DMS79 treated with DMSO at 0.1 percent for 48 hours (cell line): ENCODE measurements around the gene STARD5.
A peak's percentile ranks its signal among the peaks of the same experiment; 100 is the strongest.
"Not testable (repeated sequence)": the region's sequence is repeated elsewhere in the genome, so short reads cannot be mapped to it uniquely, and the experiment has no call there.

Source experiments
- DNase-seq: peaks from one replicate; lab custom pipeline; 2025; lab: John Stamatoyannopoulos, UW

Gene STARD5, protein sequence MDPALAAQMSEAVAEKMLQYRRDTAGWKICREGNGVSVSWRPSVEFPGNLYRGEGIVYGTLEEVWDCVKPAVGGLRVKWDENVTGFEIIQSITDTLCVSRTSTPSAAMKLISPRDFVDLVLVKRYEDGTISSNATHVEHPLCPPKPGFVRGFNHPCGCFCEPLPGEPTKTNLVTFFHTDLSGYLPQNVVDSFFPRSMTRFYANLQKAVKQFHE

DNA sequence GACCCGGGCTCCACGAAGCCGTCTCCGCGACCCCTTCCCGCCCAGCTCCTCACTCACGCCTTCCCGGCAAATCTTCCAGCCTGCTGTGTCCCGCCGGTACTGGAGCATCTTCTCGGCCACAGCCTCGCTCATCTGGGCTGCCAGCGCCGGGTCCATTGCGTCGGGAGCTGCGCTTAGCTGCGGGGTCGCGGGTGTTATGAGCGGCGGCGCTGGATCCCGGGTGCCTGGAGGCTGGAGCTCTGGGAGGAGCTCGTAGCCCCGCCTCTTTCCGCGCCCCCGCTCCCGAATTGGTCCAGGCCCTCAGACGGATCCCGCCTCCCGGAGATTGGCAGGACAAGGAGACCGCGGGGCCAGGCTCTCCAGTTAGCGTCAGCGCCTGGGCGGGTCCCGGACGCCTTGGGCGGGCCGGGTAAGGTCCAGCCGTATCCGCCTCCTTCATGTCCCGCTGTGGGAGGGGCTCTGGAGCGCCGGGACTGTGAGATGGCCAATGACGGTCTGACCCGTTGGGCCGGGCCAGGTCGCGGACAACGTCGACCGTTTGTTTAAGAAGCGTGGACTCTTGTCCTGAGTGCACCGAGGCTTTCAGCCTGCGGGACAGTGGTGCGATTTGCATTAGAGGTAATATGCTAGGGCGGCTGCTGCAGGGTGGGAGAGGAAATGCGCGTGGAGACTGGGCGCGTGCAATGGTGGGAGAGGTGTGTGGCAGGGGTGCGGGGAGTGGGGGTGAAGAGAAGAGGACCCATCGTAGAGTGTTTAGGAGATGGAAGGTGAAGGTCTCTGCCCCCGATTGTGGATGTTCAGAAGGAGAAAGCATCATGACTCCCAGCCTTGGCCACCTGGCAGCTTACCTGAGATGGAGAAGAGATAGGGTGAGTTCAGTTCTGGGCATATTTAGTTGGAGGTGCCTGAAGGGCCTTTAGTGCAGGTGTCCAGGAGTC is at the start of gene STARD5:
Gene STARD5 (minus strand): TSS at position 198 of the 938 bp plus-strand sequence. CDS start 42 bp downstream, at position 156.
- peak; percentile 79 for DNase-seq

DNA sequence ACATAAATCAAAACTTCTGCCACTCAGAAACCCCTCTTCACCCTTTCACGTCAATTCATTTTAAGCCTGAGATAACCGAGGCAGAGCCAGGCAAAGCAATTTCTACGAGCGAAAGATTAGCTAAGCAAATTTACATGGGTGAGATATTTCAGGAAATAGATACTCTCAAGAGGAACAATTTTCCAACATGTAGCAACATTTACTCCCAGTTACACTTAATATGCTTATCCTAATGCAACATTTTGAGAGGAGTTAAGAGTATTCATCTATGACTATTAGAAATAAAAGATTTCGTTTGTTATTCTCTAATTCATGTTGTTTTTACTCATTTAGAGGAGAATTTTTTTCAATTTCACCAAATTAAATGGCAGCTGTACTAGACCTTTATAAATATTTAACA is 49.2 kb upstream of the STARD5 start:
- DNase-seq, result no peak

DNA sequence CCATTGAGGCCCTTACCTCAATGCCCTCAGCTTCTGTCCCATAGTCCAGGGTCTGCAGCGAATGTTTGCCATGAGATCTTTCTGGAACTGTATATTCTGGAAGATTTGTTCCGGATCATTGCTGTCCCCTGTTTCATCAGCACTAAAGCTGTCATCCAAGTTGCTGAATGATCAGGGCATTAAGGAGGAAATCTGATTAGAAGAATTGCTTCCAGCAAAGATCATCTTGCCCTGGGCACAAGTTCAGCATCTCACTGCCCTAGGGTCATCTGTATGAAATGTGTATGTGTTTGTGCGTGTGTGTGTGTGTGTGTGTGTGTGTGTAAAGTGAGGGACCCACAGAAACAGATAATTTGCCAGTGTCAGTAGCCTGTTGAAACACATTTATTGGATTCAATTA is 48.6 kb upstream of the STARD5 start:
- DNase-seq, result no peak

DNA sequence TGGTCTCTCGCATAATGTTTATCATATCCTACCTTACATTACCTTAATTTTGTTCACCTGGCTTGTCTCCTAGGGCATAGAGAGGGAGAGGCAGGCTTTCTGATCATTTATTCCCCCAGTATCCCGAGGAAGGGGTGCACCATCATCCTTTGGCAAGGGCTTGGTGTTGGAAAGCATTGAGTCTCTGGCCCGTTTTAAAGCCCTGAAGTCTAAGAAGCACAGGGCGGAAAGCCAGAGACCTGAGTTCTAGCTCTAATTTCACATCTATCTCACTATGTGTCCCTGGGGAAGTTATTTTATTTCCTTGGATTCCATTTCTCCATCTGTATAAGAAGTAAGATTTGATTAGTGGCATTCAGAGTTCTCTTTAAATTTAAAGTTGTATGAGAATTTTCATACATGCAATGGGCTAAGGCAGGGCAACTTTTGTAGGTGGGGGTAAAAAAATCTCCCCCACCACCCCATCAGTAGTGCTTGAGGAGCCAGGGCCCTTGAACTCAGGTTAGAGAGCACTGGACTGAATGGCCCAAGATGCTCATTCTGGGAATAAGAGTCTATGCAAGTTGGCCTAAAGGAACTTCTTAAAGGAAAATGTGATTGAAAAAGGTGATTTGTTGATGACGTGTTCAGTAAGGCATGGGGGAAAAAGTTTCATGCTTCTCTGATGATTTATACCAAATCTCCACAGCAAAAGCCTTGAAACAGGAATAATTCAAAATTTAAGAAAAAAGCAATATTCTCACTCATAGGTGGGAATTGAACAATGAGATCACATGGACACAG is 40.0 kb upstream of the STARD5 start:
- no peak for DNase-seq

DNA sequence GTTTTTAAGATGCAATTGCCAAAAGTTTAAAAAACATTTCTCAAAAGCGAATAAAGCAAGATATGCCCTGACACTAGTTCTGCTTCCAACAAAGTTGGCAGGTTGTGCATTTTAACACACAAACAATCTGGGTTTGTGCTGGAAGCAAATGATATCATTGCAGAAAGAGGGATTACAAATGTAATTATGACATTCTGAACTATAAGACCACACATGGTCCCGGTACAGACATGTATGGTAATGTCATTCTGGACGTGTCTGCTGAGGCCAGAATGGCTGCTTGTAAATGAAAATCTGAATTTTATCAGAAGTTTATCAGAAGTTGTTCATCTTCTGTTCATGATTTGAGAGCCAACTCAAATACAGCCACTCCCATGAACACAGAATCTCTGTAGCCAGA is 39.3 kb upstream of the STARD5 start:
- no peak for DNase-seq

DNA sequence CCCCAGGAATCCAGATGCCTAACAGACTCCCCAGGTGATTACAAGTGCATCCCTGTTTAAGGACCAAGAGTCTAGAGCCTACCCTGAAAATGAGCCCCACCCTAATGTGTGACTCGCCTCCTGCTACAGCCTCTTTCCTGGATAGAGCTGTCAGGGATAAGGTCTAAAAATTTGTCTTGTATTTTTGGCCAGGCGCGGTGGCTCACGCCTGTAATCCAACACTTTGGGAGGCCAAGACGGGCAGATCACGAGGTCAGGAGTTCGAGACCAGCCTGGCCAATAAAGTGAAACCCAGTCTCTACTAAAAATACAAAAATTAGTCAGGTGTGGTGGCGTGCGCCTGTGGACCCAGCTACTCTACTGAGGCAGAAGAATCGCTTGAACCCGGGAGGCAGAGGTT is 38.8 kb upstream of the STARD5 start:
- DNase-seq, result no peak

DNA sequence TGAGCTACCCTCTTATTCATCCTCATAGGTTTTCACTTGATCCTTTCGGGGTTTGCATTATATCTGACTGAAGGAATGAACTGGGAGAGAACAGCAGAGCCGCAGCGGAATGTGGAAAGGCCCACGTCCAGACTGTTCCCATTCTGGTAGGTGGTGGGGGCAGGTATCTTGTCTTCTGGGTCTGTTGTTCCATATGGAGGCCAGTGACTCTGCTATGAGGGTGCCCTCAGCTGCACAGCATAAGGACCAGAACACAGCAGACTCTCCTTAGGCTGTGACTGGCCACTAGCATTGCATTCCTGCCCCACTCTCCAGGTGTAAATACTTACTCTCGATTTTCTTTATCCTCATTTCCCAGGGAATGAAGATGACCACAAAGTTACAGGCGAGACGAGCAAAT is 38.0 kb upstream of the STARD5 start:
- no peak for DNase-seq

DNA sequence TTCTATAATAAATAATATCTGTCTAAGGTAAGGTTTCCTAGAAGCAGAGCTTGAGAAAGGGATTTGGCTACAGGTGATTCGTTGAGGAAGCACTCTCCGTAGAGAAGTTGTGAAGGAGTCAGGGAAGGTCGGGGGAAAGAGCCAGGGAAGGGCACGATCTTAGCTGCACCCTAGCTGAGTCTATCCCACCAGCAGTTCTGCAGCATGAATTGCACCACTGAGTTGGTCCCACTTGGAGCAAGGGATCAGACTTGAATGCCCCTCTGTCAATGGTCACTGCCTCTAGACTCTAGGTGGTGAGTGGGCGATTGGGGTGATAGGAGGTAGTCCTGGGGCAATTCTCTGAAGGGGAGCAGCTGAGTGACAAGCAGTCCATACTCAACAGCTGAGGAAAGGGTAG is 36.5 kb upstream of the STARD5 start:
- no peak for DNase-seq

DNA sequence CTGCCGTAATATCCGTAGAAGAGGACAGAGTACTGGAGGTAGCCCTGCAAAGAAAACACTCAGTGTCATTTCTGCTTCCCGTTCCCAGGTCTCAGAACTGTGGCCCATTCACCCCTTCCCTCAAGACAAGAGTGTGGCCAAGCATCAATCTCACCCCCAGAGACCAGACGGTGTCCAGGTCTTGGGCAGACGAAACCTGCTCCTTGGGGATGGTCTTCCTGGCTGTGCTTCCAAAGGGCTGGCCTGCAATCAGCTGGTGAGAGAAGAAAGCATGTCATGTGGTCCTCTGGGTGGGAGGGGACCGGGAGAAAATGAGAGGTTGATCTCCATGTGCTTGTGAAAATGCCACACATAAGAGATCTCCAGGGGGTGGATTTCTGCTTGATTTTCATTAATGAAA is 34.3 kb upstream of the STARD5 start:
- DNase-seq, result no peak

DNA sequence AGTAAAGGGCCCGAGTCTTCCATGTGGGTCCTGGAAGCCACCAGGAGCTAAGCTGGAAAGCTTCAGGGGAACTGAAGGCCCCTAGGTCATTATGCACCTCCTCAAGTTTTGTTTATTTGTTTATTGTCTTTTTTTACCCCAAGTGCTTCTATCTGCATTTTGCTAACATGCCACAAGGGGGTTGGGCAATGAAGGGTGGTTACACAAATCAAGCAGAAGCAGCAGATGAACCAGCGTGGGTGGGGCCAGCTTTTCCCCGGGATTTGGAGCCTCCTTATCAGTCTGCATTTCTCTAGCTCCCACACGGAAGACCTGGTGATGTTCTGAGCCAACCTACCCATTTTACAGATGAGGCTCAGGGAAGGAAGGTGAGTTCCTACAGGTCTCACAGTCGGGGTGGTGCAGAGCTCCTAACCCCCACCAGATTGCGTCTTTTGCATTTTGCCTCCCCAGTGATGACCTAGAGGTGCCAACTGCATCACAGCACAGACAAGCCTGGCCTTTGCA is 33.3 kb upstream of the STARD5 start:
- no peak for DNase-seq

DNA sequence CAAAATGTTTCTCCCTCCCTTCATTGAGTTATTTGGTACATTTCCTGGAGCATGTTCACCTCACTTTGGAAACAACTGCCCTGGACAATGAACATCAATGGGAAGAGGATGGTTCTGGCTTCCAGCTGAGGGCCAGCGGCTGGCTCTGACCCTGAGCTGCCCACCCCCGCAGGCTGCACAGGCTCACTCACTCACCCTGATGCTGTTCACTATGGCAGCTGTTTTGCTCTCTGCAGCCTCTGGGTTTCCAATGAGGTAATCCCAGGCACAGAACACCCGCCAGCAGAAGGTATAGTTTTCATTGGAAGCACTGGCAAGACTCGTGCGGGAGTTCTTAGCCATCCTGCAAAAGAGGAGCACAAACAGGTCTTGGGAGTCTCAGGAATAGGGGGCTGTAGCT is 32.3 kb upstream of the STARD5 start:
- no peak for DNase-seq

DNA sequence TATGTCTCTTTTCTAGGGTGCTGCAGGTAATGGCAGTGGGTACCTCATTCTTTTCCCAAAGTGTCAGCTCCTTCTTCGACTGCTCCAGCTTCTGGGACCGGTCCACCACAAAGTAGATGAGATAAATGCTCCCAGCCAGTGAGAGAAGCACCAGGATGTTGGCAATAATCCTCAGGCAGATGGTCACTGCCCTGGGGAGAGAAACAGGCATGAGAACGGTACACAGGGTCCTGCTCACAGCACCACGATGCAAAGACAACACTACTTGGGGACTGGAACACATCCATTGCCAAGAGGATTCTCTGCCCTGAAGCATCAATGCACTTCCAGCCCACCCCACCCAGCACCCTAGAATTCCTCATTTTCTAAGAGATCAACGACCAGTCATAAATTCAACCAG is 27.7 kb upstream of the STARD5 start:
- DNase-seq, result no peak

DNA sequence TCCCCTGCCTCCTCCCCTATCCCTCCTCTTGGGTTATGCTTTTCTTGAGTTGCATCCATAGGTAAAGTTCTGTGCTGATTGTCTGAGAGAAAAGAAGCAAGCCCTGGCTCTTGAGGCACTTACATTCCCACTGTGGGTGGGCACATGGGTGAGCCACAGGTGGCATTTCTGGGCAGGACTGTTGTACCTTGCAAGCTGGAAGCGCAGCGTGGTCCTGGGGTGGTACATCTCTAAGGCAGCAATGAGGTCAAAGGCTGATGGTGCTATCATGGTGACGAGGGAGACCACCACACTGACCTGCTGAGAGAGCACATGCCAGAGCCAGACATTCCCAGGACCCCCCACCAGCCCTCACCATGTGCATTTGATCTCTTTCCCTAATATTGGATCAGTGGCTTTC is 25.3 kb upstream of the STARD5 start:
- DNase-seq, result no peak

DNA sequence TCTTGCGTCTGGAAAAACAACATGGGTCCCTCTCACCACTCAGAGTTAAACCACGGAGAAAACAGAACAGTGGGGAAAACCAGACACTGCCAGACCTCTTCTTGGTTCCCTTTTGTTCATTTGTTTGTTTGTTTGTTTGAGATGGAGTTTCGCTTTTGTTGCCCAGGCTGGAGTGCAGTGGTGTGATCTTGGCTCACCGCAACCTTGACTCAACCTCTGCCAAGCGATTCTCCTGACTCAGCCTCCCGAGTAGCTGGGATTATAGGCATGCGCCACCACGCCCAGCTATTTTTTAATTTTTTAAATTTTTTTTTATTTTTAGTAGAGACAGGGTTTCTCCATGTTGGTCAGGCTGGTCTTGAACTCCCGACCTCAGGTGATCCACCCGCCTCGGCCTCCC is 24.8 kb upstream of the STARD5 start:
- not testable (repeated sequence) for DNase-seq

DNA sequence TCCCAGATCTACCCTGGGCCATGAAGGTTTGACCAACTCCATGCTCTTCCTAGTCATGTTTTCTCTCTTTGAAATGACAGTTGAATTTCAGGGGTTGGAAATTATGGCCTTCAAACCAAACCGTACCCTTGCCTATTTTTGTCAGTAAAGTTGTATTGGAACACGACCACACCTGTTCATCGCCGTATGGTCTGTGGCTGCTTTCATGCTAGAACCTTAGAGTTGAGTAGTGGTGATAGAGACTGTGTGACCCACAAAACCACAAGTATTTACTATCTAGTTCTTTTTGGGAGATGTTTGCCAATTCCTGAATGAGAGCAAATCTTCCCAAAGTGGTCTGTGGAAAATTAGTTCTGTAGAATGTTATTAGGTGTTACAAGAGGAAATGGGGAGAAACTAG is 24.0 kb upstream of the STARD5 start:
- no peak for DNase-seq

DNA sequence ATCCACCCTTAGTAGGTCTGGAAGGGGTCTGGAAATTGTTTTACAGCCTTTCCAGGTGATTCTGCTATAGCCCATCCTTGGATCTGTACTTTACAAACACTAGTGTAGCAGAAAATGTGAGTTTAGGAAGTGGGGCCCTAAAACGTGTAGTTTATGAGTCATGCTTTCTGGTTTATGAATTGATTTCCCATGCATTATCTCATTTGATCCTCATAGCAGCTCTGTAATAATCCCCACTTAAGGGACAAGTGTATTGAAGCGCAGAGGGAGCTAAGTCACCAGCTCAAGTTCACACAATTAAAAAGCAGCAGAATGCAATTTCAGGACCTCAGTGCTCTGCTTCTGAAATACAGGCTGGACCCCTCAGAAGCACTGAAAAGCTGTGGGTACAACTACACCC is 22.7 kb upstream of the STARD5 start:
- DNase-seq, result no peak

DNA sequence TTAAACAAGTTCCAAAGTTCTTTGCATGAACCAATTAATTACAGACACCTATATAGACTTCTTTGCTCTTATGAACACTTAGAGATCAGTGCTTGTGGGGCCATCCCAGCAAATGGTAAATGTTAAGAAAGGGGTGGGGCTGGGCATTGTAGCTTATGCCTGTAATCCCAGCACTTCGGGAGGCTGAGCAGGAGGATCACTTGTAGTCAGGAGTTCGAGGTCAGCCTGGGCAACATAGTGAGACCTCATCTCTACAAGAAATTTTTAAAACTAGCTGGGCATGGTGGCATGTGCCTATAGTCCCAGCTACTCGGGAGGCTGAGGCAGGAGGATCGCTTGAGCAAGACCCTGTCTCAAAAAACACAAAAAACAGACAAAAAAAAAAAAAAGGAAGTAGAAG is 19.4 kb upstream of the STARD5 start:
- no peak for DNase-seq

DNA sequence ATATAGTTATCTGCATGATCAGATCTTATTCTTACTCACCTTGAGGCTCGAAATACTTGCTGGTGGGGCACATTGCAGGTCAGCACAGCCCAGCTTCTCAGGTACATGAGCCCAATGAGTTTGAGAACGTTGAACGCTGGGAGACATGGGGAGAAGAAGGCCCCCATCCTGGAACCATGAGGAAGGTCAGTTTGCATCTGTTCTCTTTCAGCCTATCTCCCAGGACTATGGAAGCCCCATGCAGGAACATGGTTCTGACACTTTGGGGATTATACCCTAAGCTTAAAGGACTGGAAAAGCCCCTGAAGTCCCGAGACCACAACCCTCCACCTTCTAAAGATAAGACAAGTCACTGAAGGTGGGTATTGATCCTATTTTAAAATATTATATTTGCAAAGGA is 17.4 kb upstream of the STARD5 start:
- no peak for DNase-seq

DNA sequence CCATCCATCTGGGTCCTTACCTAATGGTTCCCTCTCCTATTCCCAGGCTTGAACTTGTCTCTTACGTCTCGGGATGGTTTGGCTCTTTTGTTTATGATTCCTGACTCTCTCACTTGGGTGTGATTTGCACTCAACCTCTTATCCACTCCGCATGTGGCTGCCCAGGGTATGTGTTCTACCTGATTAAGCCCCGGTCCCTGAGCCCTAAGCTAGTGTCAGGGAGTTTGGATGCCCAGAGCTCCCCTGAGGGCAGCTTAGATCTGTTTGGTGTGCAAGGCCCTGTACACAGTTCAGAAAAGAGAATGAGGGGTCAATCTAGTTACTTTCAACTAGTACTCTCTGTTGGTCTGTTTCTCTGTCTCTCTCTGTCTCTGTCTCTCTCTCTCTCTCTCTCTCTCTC is 15.9 kb upstream of the STARD5 start:
- DNase-seq, result no peak

DNA sequence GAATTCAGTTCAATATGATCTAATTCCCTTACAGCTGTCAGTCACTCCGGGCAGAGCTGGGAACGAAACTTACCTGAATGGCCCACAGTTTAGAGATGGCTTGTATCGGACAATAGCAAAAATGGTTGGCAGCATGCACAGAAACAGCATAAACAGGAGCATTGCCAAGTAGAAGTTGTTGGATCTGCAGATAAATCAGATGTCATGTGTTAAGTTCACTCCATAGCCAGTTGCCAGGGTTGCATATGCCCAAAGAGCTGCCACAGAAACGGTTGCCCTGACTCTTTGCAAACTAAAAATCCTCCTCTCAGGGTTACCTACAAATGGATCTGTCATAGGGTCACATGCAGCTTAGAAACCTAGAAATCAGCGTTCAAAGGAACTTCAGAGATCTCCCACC is 15.4 kb upstream of the STARD5 start:
- no peak for DNase-seq

DNA sequence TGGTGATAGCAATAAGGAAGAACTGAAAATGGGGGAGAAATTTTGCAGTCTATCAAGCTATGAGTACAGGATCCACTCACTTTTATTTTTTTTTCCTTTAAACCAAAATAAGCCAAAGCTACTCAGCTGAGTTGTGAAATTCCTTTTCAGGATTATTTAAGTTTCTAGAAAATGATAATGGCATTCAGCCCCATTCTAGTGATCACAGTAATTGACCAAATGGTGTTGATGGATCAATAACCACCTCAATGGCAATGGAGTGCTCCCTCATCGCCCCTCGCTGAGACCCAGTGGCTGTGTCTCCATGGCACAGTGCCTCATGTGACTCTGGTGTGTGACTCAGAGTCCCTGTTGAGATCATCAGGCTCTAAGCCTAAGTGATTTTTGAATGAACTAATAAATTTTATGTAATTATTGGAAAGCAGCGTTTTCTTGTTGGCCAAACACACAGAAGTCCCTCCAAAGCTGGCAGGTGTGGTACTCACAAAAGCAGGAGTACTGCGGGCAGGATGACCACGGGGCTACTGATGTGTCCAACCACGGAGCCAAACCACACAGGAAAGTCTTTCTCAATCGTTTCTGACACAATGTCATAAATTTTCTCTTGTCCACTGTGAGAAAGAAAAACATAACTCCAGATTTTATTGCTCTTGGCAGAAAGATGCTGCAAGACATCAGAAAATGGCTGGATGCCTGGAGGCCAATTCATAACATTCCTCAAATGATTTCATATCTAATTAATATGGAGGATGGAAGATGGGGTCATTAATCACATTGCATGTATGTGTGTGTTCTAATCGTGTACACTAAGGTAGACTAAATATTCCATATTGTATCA is 14.4 kb upstream of the STARD5 start:
- no peak for DNase-seq

DNA sequence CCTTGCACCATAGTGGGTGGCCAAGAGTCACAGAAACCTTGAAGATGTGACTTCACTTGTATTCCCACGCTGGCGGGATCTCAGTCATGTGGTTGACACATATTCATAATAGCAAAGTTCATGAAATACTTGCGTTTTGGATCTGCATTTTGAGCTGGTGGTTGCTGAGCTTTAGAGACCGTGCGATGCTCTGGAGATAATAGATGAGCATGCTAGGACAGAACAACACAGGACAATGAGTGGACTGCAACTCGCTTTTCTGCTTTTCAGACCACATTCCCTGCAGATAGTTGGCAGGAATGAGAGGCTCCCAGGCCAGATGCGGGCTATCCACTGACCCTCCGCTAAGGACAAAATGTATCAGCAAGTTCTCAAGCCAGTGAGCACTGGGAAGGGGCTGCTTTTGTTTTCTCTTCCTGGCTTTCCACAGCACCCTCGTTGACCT is 13.8 kb upstream of the STARD5 start:
- DNase-seq, result no peak
